Stimulated activated CD8-positive, alpha-beta memory T cell treated with anti-CD3 and anti-CD28 coated beads, Interleukin-15, amount 100 ng/mL, for 4 hours (primary cell): Measurements from ENCODE around the gene SLC7A9.
"Not testable (repeated sequence)": the region's sequence is repeated elsewhere in the genome, so short reads cannot be mapped to it uniquely, and the experiment has no call there.

Experiments used
- DNase-seq, 2 donors: peaks; one replicate each; pipeline ENCODE4 v3.0.0-alpha.2; 2020; ENCODE audit warnings: low read depth in 2 of 2

The SLC7A9 gene

DNA sequence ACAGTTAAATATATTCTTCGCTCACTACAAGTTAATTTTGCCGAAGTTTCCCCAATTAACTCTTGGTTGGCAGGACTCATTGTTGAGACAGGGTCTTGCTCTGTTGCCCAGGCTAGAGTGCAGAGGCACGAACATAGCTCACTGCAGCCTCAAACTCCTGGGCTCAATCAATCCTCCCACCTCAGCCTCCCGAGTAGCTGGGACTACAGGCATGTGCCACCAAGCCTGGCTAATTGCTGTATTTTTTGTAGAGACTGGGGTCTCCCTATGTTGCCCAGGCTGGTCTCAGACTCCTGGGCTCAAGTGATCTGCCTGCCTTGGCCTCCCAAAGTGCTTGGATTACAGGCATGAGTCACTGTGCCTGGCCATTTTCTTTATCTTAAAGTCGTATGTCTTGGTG lies 15.7 kb upstream of the SLC7A9 start:
- DNase-seq = not testable (repeated sequence)

DNA sequence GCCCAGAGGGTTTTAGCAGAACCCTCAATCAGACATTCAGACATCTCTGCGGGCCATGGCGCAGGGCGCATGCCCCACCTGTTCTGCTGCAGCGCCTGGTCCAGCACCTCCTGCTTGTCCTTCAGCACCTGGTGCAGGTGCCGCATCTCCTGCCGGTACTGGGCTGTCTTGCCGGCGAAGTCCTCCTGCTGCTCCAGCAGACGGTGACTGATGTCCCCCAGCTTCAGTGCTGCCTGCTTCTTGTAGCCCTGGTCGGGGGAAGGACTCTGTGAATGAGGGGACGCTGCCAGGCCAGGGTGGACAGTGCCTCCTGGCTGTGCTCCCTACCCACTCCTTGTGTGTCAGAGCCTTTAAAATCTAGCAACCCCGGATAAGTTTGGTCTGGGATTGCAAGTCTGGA lies 12.2 kb upstream of the SLC7A9 start:
- DNase-seq = no peak

DNA sequence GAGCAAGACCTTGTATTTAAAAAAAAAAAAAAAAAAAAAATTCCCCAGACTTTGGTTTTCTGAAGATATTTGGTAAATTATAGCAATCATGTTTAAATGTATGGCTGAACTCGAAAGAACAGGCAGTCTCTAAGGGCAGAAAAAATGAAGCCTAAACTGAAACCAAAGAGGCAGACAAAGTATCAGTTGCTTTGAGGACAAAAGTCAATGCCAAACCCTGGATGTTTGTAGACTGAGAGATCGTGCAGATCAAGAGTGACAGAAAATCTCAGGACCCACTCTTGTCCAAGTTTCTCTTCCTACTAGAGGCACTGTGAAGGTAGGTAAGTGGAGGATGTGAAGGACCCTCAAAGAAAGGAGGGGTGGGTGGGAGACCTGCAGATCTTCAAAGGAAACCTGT lies 11.1 kb upstream of the SLC7A9 start:
- no peak for DNase-seq

DNA sequence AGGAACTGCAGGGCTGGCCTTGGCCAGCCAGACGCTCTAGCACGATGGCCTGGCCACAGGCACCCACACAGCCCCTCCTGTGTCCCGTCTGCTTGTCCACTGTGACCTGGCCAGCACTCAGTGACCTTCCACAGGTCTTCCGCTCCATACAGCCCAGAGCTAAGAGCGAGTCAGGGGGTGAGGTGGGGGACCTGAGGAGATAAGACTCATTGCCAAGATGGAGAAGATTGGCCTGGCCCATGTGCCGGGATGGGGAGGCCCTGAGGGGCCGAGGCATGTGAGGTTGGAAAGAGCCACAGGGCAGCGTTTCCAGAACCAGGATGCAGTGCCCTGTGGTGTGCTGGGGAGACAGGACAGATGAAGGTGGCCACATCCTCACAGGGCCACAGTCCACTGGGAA lies 10.2 kb upstream of the SLC7A9 start:
- DNase-seq = no peak

DNA sequence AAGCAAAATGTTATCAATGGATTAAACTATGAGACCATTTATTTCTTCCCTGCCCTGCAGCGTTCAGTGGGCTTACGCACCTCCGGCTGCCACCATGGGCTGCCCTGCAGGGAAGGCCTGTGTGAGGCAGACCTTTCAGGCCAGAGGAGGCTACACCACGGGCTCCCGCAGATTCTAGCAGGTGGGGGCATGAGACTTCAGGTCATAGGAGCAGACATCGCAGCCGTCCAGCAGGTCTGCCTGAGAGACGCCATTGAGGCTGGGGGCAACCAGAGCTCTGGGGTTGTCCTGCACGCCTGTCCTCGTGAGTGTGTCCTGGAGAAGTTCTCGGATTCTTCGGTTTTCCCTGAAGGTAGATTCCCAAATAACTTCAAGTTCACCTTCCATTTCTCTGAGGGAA lies 9.4 kb upstream of the SLC7A9 start:
- DNase-seq = no peak

DNA sequence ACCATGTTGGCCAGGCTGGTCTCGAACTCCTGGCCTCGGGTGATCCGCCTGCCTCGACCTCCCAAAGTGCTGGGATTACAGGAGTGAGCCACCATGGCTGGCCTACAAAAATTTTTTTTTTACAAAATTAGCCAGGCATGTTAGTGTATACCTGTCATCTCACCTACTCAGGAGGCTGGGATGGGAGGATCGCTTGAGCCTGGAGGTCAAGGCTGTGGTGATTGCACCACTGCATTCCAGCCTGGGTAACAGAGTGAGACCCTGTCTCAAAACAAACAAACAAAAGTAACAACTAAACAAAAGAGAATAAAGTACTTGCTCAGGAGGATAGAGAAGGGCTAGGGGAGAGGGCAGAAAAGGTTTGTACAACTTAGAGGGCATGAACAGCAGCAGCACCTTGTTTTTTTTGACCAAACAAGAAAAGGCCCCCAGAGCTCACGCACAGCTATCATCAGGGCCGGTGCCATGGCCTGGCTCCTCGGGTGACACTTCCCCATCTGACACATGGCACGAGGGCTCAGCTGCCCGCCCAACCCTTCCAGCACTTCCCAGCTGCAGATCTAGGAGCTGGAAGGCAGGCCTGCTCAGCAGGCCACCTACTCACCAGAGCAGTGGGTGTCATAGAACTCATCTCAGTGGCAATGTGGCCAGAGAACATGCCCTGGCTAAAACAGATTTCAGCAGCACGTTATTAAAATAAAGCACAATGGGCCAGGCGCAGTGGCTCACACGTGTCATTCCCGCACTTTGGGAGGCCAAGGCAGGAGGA lies 8.6 kb upstream of the SLC7A9 start:
- DNase-seq = no peak

DNA sequence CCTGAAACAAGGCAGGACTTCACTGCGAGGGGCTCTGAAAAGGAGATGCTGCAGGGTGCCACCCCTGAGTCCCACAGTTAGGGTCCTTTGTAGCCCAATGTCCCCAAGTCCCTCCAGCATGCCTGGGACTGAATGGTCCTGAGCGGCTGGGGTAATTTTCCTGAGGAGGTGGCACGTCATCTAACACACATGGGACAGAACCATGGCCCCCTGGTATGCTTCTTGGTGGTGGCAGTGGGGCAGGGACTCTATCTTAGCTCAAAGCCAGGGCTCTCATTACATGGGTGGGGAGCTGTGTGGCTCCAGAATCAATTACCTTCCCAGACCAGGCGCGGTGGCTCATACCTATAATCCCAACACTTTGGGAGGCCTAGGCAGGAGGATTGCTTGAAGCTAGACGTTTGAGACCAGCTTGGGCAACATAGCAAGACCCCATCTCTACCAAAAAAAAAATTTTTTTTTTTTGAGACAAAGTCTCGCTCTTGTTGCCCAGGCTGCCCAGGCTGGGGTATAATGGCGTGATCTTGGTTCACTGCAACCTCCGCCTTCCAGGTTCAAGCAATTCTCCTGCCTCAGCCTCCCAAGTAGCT lies 7.9 kb upstream of the SLC7A9 start:
- DNase-seq = no peak

DNA sequence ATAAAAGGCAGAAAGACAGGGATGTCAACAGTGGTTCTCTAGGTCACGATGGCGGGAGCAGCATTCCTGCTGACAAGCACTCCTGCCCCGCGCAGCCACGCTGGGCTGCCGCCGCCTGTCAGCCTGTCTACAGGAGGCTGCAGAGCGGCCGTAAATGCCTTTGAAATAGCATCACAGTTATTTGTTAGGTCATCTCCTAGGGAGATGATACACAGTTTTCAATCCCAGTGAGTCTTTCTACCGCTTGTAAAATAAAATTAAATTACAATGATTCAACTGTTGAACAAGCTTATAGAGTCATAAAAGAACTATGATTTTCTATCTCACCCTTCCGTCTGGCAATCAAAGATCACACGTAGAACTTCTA lies 7.3 kb upstream of the SLC7A9 start:
- DNase-seq = no peak

DNA sequence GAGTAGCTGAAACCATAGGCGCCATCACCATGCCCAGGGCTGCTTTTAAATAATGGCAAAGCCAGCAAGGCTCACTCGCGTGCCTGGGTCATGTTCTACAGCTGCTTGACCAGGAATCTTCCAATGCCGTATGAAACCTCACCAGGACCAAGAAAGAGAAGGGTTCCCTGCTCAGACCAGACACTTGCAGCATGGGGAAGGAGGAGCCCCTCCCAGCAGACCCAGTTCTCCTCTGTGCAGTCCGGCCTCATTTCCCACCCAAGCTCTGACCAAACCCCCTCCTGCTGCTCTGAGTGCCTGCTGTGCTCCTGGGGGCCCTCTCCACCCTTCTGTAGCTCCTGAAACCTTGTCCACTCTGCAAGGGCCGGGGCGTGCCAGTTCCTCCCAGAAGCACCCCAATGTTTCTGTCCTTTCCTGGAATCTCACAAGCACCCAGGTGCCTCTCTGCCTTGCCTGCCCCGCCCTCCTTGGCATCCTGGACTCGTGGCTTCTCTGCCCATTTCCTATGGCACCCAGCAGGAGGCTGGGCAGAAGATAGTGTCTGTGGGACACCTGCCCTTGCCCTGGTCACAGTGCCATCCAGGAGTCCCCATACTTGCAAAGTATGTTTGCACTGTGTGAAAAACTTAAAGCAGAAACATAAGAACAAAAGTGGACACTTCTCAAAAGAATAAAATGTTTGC lies 6.8 kb upstream of the SLC7A9 start:
- DNase-seq = no peak

DNA sequence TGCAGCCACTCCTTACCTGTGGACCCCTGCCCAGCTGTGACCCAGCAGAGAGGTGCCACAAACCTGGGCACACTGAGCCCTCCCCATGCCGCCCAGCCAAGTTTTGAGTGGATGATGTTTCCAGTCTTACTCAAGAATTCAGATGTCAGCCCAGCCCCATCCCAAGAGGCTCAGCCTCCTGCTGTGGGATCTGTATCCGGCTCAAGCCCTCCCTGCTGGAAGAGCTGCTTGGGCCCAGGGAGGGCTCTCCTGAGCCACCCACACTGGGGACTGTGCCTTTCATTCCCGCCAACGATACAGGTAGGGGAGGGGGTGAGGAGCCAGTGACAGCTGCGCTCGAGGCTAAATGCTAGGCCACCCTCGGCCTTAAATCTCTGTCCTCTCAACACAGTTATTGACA lies 5.9 kb upstream of the SLC7A9 start:
- DNase-seq = no peak

DNA sequence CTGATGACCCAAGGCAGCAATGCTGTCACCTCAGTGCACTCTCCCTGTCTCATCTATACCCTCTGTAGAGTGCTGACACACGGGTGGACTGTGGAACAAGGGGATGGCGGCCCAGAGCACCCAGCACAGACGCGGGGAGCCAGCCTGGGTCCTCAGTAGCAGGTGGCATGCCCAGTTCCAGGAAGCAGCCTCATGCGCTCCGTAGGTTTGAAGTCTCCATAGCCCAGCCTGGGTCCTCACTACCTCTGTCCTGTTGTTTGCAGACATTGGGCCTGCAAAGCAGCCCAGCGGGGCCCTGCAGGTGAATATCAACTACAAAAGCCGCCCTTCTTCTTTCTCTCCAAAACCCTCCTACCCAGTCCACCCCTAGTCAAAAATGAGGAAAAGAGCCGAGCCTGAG lies 5.0 kb upstream of the SLC7A9 start:
- DNase-seq = no peak

DNA sequence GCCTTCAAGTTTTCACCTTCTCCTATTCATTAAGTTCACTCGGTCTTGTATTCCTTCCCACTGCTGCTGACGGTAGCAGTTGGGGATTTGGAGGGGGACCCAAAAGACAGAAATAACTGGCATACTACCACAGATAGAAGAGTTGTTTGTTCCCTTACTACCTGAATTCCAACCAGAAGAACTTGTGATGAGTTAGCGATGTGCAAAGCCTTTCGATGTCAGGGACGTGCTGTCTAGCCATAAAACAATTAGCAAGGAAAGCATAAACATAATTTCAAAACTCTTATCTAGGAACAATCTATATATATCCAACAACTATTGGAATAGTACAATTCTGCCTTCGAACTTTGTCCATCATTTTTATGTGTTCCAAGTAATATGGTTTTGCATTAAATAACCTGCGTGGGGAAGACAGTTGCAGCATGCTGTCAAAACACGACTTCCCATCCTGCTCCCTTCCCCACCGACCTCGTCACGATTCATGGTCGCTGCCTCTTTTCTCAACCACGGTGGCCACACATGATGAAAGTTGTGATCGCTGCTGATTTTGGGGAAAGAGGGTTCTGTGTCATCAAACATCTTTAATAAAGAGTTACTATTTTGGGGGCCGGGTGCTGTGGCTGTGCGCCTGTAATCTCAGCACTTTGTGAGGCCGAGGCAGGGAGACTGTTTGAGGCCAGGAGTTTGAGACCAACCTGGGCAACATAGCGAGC lies 3.8 kb upstream of the SLC7A9 start:
- DNase-seq = no peak

DNA sequence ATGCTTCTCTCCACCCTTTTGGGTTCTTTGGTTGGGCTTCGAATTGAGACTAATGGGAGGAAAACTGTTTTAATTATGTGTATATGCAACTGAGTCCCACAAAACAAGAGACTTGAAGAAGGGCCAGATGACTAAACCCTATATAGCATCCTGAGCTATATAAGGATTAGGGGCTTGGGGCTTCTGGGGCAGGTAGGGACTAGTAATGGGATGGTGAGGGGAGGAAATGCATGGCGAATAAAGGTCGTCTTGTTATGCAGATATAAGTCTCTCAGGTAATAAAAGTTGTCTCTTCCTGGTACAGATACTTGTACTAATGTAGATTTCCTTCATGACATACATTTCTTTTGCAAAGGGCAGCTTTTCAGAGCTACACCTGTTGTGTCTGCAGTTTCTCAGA lies 2.8 kb upstream of the SLC7A9 start:
- no peak for DNase-seq

DNA sequence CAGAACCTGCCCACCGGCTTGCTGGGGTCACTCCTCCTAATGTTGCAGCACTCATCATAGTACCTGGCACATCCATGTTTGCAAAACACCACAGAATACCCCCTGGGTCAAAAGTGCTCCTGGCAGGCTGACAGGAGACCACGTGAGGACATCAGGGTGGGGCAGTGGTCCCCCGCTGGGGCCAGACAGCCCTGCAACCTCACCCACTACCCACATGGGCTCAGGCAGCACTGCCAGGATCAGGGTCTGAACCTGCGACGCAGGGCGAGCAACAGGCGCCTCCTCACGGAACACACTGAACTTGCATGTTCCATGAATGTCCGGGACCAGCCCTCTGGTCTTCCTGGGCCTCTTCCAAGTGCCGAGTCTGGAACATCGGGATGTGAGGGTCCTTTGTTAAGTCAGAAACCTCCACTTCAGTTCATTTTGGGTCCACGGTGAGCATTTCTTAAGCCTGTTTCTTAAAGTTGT lies 1.4 kb upstream of the SLC7A9 start:
- no peak for DNase-seq

DNA sequence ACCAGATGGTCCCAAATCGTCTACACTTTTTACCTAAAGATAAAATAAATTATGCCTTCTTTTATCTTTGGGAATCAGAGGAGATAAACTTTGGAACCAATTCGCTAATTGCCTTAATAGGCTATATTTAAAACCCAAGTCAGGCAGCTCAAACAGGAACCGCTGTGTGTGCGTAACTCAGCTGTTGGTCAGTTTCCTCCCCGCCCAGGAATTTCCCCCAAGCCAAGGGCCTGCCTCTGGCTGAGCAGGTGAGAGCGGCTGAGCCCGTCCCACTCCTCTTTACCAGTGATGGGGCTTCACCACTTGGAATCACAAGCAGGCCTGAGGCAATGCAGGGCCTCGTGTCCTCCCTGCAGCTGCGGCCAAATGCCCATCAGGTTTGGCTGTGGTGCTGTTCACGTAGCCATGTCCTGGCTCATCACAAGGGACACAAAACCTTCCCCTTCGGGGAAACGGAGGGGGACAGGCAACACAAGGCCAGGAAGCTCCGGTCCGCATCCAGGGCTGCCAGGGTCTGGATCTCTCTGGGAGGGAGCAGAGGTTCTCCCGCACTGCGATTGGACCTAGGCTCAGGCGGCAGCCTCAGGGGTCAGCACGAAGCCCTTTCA lies 503 bp upstream of the SLC7A9 start:
- DNase-seq = no peak

DNA sequence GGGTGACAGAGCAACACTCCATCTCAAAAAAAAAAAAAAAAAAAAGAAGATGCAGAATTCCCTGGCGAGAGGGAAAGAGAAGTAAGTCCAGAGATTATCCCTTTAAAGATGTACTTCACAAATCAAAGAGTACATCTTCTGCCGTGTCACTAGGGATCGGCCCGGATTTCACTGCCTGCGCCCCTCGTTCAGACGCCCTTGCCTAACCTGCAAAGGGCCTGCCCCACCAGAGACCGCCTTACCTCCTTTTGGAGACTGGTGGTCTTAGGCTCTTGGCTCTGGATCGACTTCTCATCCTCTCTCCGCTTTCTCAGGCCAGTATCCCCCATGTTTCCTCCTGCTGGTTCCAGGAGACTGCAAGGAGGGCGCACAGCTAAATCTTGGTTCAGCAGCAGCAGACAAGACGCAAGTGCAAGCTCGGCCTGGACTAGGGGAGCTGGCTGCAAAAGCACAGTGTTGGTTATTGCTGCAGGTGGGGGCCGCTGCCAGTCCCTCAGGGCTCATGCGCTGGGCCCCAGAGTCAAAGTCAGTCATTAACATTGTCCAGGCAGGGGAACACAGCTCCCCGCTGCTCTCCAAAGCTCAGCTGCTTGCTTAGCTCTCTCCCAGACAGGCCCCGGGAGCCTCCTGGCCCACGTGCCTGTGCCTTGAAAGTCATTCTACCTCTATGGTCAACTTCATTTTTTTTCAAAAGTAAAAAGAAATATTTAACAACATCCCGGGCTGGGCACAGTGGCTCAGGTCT lies 1.2 kb downstream of the SLC7A9 start:
- DNase-seq = no peak

DNA sequence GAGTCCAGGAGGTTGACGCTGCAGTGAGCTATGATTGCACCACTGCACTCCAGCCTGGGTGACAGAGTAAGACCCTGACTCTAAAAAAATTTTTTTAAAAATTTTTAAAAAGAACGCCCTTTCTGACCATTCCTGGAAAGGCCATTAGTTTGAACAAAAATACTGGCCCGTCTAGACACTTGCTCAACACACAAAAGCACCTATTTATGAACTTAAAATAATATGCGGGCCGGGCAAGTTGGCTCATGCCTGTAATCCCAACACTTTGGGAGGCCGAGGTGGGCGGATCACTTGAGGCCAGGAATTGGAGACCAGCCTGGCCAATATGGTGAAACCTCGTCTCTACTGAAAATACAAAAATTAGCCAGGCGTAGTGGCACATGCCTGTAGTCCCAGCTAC lies 2.1 kb downstream of the SLC7A9 start:
- DNase-seq = not testable (repeated sequence)

DNA sequence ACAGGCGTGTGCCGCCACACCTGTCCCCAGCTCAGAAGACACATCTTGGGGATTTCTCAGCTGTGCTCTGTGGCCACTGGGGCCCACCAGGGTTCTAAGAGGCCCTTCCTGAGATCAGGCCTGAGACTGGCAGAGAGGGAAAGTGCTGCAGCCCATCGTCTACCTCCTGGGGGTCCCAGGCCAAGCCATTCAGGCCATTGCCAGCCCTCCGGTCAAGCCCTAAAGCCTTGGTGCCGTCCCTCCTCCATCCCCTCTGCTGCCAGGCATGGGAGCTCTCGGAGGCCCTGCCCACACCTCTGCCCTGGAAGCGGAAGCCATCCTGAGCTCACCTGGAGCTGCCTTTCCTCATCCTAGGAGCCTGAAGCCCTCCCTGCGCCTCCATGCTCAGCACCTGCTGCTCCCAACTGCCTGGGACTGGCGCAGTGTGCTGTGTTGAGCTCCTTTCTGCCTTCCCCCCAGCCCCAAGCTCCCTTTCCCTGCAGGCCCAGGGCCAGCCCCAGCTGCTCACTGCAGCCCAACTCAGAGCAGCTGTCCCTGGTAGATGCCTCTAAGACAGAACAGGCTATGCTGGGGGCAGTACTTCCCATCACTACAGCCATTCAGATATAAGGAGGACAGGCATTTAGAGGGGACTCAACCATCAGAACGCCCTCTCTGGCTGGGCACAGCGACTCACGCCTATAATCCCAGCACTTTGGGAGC lies 2.9 kb downstream of the SLC7A9 start:
- no peak for DNase-seq

DNA sequence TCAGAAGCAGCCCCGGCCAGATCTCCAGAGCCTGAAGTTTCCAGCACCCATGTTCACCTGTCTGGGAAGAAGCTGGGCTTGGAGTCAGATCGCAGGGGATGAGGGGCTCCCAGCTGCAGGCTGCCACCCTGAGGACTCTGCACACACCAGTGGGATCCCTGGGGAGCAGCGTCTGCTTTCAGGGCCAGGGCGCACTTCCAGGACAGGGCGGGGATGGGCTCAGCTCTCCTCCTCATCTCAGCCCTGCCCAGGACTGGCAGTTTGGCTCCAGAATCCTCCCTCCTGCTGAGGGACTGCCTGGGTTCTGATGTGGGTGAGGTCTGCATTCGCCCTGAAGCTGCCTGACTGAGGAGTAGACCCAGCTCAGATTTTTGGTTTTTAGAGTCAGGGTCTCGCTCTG lies 3.5 kb downstream of the SLC7A9 start:
- DNase-seq = no peak

DNA sequence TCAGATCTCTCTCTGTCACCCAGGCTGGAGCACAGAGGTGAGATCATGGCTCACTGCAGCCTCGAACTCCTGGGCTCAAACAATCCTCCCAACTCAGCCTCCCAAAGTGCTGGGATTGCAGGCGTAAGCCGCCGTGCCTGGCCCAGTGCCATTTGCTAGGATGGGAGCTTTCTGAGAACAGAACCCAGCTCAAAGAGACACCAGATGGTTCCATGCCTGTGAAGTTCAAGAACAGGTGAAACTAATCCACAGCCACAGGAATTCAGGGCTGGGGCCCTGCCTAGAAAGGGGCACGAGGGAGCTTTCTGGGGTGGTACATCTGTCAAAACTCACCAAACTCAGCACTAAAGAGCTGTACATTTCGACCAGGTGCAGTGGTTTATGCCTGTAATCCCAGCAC lies 4.2 kb downstream of the SLC7A9 start:
- DNase-seq = no peak
